HG02610 (cell line): Measurements from ENCODE around the gene GRPEL2.

Experiments
- ATAC-seq: cut with Tn5 transposase; IDR thresholded peaks from one replicate; pipeline ENCODE4 v1.9.1; 2021; ENCODE audit warnings: mild to moderate bottlenecking, moderate library complexity; ENCODE audit not compliant: unreplicated experiment

Gene GRPEL2

GRCh38 chr5:149355688-149356087, 10.4 kb downstream of the GRPEL2 start:
- no peak for ATAC-seq

GRCh38 chr5:149356391-149356790, 11.1 kb downstream of the GRPEL2 start:
- no peak for ATAC-seq

GRCh38 chr5:149357370-149358293, 12.3 kb downstream of the GRPEL2 start, which contains the start of gene PCYOX1L:
PCYOX1L (plus strand) TSS chr5:149358046; CDS start chr5:149358069, 23 bp downstream.
- ATAC-seq: peak; percentile 100

GRCh38 chr5:149358294-149358651, 13.0 kb downstream of the GRPEL2 start:
- ATAC-seq: peak; percentile 0

GRCh38 chr5:149358868-149359495, 13.7 kb downstream of the GRPEL2 start:
- no peak for ATAC-seq

GRCh38 chr5:149360272-149360671, 15.0 kb downstream of the GRPEL2 start:
- no peak for ATAC-seq

GRCh38 chr5:149362541-149362940, 17.2 kb downstream of the GRPEL2 start:
- ATAC-seq: no peak

- no peak for ATAC-seq
Measured at GRCh38 chr5:149363358-149363757, 18.1 kb downstream of the GRPEL2 start.

- no peak for ATAC-seq
Measured at GRCh38 chr5:149363936-149364335, 18.6 kb downstream of the GRPEL2 start.

- ATAC-seq: no peak
Measured at GRCh38 chr5:149364719-149365118, 19.4 kb downstream of the GRPEL2 start.

- ATAC-seq: no peak
Measured at GRCh38 chr5:149365418-149365817, 20.1 kb downstream of the GRPEL2 start.

- no peak for ATAC-seq
Measured at GRCh38 chr5:149366169-149366729, 20.9 kb downstream of the GRPEL2 start.

GRCh38 chr5:149367249-149367971, 22.1 kb downstream of the GRPEL2 start:
- ATAC-seq: peak; percentile 49

GRCh38 chr5:149367972-149368645, 22.8 kb downstream of the GRPEL2 start:
- no peak for ATAC-seq

GRCh38 chr5:149370878-149371277, 25.6 kb downstream of the GRPEL2 start:
- no peak for ATAC-seq

GRCh38 chr5:149371296-149371962, 26.1 kb downstream of the GRPEL2 start:
- peak; percentile 90 for ATAC-seq

- ATAC-seq: no peak
Measured at GRCh38 chr5:149372076-149372795, 26.9 kb downstream of the GRPEL2 start.

GRCh38 chr5:149372932-149373331, 27.6 kb downstream of the GRPEL2 start:
- no peak for ATAC-seq

GRCh38 chr5:149374303-149374702, 29.0 kb downstream of the GRPEL2 start:
- no peak for ATAC-seq
